GM19397 (cell line): ENCODE results near the gene SFMBT2.
"Not testable (repeated sequence)": the region's sequence is repeated elsewhere in the genome, so short reads cannot be mapped to it uniquely, and the experiment has no call there.

ENCODE experiments used
- ATAC-seq: cut with Tn5 transposase; IDR thresholded peaks from one replicate; pipeline ENCODE4 v1.9.1; 2021; ENCODE audit warnings: mild to moderate bottlenecking, moderate library complexity; ENCODE audit not compliant: unreplicated experiment

SFMBT2 gene

GRCh38 chr10:7302392-7302906, 108.4 kb downstream of the SFMBT2 start:
- ATAC-seq, result no peak

GRCh38 chr10:7301006-7301778, 109.6 kb downstream of the SFMBT2 start:
- no peak for ATAC-seq

- ATAC-seq, result no peak
These were observed 110.4 kb downstream of the SFMBT2 start for GRCh38 chr10:7300384-7300971.

GRCh38 chr10:7299601-7300325, 111.1 kb downstream of the SFMBT2 start:
- ATAC-seq, result not testable (repeated sequence)

- no peak for ATAC-seq
These were observed 112.3 kb downstream of the SFMBT2 start for GRCh38 chr10:7298495-7298894.

GRCh38 chr10:7297094-7297493, 113.7 kb downstream of the SFMBT2 start:
- ATAC-seq, result no peak

GRCh38 chr10:7296648-7297047, 114.2 kb downstream of the SFMBT2 start:
- ATAC-seq, result no peak

- ATAC-seq, result no peak
These were observed 114.8 kb downstream of the SFMBT2 start for GRCh38 chr10:7296076-7296475.

GRCh38 chr10:7293378-7293920, 117.4 kb downstream of the SFMBT2 start:
- no peak for ATAC-seq

GRCh38 chr10:7291487-7292270, 119.2 kb downstream of the SFMBT2 start:
- ATAC-seq, result no peak

GRCh38 chr10:7288060-7288690, 122.7 kb downstream of the SFMBT2 start:
- no peak for ATAC-seq

GRCh38 chr10:7287377-7287776, 123.5 kb downstream of the SFMBT2 start:
- no peak for ATAC-seq

- no peak for ATAC-seq
These were observed 125.1 kb downstream of the SFMBT2 start for GRCh38 chr10:7285522-7286322.

GRCh38 chr10:7283246-7283645, 127.6 kb downstream of the SFMBT2 start:
- ATAC-seq, result no peak

- ATAC-seq, result no peak
These were observed 128.4 kb downstream of the SFMBT2 start for GRCh38 chr10:7282457-7282856.

GRCh38 chr10:7281429-7281828, 129.4 kb downstream of the SFMBT2 start:
- no peak for ATAC-seq

GRCh38 chr10:7279303-7279702, 131.5 kb downstream of the SFMBT2 start:
- ATAC-seq, result no peak

- no peak for ATAC-seq
These were observed 133.0 kb downstream of the SFMBT2 start for GRCh38 chr10:7277867-7278266.

- ATAC-seq, result no peak
These were observed 133.4 kb downstream of the SFMBT2 start for GRCh38 chr10:7277432-7277831.
